Stimulated activated CD8-positive, alpha-beta memory T cell treated with anti-CD3 and anti-CD28 coated beads, Interleukin-4, amount 100 ng/mL, for 24 hours (primary cell): ENCODE data around the gene CAMK1.

Source experiments
- DNase-seq: peaks from one replicate; pipeline ENCODE4 v3.0.0-alpha.2; 2020; ENCODE audit warnings: low read depth

CAMK1 gene

GRCh38 chr3:9742560-9742959, 27.2 kb downstream of the CAMK1 start:
- DNase-seq: no peak

- no peak for DNase-seq
Observed at GRCh38 chr3:9739181-9739580, 30.6 kb downstream of the CAMK1 start.

DNA sequence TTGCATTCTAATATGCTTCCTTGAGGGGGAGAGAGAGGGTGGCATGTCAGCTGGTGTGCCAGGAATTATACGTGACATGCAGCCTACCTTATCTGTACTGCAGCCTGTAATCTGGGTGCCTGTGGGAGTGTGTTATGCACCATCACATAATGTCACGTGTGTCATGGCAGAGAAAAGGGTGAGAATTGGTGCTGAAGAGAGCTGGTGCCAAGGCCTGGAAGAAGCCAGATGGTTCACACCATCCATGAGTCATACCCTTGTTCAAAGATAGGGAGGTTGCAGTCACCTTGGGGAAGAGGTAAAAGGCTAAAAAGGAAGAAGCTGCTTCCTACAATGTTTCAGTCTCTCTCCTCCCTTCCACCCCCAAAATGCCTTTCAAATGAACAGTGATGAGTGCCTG, 32.9 kb downstream of the CAMK1 start:
- no peak for DNase-seq

GRCh38 chr3:9732740-9733115, 37.0 kb downstream of the CAMK1 start:
- no peak for DNase-seq

- peak; percentile 32 for DNase-seq
Observed at GRCh38 chr3:9732080-9732739, 37.5 kb downstream of the CAMK1 start.

GRCh38 chr3:9731206-9732079, 38.3 kb downstream of the CAMK1 start, which contains the start of gene BRPF1:
BRPF1 (plus strand) TSS chr3:9731735; CDS start chr3:9734141, 2,406 bp downstream.
- DNase-seq: peak; percentile 100

- no peak for DNase-seq
Observed at GRCh38 chr3:9730657-9731205, 39.0 kb downstream of the CAMK1 start.

- no peak for DNase-seq
Observed at GRCh38 chr3:9729419-9729818, 40.3 kb downstream of the CAMK1 start.

DNA sequence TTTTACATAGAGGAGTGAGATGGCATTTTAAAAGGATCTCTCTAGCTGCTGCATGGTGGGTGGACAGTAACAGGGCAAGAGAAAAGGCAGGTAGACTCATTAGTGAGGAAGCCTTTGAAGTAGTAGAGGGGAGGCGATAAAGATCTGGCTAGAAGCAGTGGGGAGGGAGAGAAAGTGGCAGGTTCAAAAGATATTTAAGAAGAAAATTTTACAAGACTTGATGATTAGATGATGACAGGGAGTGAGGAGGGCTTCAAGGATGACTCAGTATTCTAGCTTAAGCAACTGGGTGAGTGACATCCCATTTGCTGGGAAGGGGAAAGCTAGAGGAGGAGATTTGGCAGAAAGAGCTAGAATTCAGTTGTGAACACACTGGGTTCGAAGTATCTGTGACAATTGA, 42.0 kb downstream of the CAMK1 start:
- no peak for DNase-seq

GRCh38 chr3:9727041-9727595, 42.6 kb downstream of the CAMK1 start:
- no peak for DNase-seq

GRCh38 chr3:9725775-9726515, 43.8 kb downstream of the CAMK1 start:
- DNase-seq: no peak

DNA sequence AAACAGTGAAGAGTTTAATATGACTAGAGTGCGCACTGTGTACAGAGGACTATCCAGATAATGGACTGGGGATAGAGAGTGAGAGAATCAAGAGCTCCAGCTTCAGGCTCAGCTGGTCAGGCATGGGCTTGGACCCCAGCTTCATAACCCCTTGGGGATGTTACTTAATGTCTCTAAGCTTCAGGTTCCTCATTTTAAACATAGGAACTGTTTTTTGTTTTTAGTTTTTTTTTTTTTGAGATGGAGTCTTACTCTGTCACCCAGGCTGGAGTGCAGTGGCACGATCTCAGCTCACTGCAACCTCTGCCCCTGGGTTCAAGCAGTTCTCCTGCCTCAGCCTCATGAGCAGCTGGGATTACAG, 48.1 kb downstream of the CAMK1 start:
- no peak for DNase-seq

DNA sequence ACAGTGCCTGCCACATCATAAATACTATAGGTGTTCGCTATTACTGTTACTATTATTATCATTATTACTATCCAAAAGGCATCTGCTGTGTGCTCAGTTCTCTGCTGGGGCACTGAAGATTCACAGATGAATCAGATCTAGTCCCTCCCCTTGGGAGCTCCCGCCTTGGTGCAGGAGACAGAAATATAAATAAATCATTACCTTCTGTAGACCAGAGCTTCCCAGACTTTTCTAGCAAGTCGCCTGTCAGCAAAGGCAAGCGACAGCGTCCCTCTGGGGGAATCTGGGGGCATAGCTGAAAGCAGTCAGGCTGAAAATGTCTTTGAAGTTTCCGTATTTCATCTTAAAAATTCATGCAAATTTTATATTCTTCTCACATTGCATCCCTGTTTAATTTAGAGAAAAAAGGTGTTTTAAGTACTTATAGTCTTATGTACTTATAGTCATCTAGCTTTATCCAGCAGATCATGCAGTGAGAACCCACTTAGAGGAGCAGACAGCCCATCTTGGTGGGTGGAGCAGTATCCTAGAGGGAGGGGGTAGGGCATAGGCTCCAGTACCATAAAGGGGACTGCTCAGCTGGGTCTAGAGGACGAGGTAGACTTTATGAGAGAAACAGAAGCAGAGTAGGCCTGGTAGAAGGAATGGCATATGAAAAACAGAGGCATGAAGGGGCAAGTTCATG, 48.6 kb downstream of the CAMK1 start:
- no peak for DNase-seq

DNA sequence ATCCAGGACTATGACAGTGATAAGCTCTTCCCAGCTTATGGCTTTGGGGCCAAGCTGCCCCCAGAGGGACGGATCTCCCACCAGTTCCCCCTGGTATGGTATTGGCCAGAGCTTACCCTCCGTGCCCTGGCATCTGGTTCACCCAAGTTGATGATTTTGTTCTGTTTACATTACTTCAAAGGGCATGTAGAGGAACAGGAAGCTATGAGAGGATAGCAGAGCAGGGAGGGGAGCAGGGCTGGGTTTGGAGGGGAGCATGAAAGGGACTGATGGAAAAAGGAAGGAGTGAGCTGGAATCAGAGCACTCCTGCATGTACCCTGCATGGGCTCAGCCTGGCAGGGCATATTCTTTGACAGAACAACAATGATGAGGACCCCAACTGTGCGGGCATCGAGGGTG, 51.6 kb downstream of the CAMK1 start:
- no peak for DNase-seq

GRCh38 chr3:9717563-9717962, 52.2 kb downstream of the CAMK1 start:
- no peak for DNase-seq

DNA sequence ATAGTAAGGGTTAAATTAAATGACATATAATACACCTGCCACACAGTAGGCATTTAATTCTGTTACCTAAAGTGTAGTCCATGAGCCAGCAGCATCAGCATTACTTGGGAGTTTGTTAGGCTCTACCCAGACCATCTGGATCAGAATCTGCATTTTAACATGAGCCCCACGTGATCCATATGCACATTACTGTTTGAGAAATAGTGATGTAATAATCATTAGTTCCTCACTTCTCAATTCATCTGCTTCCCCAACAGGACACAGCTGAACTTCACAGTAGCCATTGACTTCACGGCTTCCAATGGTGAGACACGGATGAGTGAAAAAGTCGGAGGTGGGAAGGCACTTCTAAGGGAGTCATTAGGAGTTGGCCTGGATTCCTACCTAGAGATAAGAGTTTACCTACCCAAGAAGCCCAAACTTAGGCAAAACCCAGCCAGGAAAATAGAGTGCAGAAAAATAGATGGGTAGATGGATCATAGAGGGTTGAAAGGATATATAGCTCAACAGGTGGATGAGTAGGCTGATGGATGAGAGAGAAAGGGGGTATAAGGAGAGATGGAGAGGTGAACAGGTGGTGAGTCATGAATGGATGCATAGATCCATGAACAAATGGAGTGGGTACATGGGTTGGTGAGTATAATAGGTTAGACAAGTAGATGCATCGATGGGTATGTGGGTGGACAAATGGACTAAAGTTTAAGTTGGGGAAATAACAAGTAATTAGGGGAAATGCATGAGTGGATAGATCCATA, 52.8 kb downstream of the CAMK1 start:
- no peak for DNase-seq

GRCh38 chr3:9715764-9716437, 53.8 kb downstream of the CAMK1 start:
- no peak for DNase-seq

GRCh38 chr3:9715136-9715535, 54.6 kb downstream of the CAMK1 start:
- no peak for DNase-seq

DNA sequence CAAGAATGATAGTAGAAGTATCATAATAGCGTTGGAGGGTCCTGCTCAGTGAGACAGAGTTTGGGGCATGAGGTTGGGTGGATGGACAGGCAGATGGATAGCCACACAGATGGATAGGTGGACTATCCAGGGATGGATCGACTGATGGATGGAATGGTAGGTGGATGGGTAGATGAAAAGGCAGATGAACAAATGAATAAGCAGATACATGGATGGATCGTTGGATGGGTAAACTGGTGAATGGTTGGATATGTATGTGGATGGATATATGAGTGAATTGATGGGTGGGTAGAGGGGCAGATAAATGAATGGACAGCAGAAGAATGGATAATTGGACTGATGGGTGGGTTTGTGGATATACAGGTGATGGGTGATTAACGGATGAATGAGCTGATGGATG, 56.6 kb downstream of the CAMK1 start:
- DNase-seq: no peak

DNA sequence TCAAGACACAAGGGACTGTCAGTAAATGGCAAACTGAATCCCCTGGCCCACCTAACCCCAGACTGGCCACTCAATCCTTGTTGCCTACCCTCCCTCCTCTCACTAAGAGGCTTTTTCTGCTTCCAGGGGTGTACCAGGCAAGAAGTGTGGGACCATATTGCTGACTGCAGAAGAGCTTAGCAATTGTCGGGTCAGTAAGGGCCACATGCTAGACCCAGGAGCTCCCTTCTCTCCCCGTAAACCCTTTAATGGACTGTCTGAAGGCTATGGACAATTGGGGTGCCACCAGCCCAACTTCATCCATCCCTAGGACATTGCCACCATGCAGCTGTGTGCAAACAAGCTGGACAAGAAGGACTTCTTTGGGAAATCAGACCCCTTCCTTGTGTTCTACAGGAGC, 57.3 kb downstream of the CAMK1 start:
- DNase-seq: no peak
